Esophagus muscularis mucosa (tissue), 4 donors: Measurements from ENCODE around the gene MOB4. TPM values are rescaled to one million over a fixed set of nuclear protein-coding genes. Genes with fewer than 3 reads are reported as not detected.

Source experiments
- DNase-seq: peaks from one replicate; pipeline ENCODE4 v3.0.0-alpha.2; 2017; ENCODE audit errors: extremely low spot score
- H3K27ac ChIP-seq, 4 donors: fragments of 200-600 bp; sonication (generic); replicated peaks in 1 of 4; 1 replicate in 3 of 4; 2 replicates in 1 of 4; pipeline ENCODE4 v1.5.1; 2016 to 2019; ENCODE audit warnings: mild to moderate bottlenecking in 1 of 4
- H3K27me3 ChIP-seq, 4 donors: fragments of 200-600 bp; sonication (generic); one replicate each; pipeline versions ENCODE4 v1.5.1 to v1.6.0; 2016 to 2019
- H3K36me3 ChIP-seq, 4 donors: fragments of 200-600 bp; sonication (generic); one replicate each; pipeline ENCODE4 v1.5.1; 2016 to 2019
- H3K4me1 ChIP-seq, 4 donors: fragments of 200-600 bp; sonication (generic); one replicate each; pipeline ENCODE4 v1.5.1; 2016 to 2019
- H3K4me3 ChIP-seq, 4 donors: fragments of 200-600 bp; sonication (generic); 1 replicate in 2 of 4; 2 replicates in 2 of 4; pipeline ENCODE4 v1.5.1; 2016 to 2019; ENCODE audit warnings: mild to moderate bottlenecking in 4 of 4, moderate library complexity in 1 of 4
- H3K9me3 ChIP-seq, 4 donors: fragments of 200-600 bp; sonication (generic); 1 replicate in 3 of 4; 2 replicates in 1 of 4; pipeline ENCODE4 v1.5.1; 2016 to 2019
- EP300 ChIP-seq: sonication (generic); formaldehyde crosslinking; IDR thresholded peaks from one replicate; pipeline ENCODE4 v1.6.1; 2017; ENCODE audit warnings: antibody characterized with exemption
- POLR2A ChIP-seq: fragments of 450-650 bp; IDR thresholded peaks from one replicate; pipeline ENCODE4 v1.6.1; 2017; ENCODE audit warnings: antibody characterized with exemption, moderate library complexity, mild to moderate bottlenecking, low read depth
- POLR2AphosphoS5 ChIP-seq, 2 donors: sonication (generic); formaldehyde crosslinking; IDR thresholded peaks; one replicate each; pipeline ENCODE4 v1.6.1; 2017; ENCODE audit warnings: antibody characterized with exemption in 2 of 2
- WGBS: methylation state at CpG from one replicate; pipeline ENCODE4 v1.1.5; 2018; 5-methylcytosine and 5-hydroxymethylcytosine counted together
- intact Hi-C: fragments of 100-400 bp; cut with DNase I; formaldehyde crosslinking; loops from one replicate; pipeline ENCODE4 v1.15.1; 2023
- total RNA-seq, 4 donors: library from RNA; depleted of rRNA; stranded (reverse); fragments of >200 nt; gene quantifications; one replicate each; pipeline versions ENCODE4 v1.1.0 to v1.2.1, GENCODE V29; 2016
- TF ChIP-seq, protein P1 (sequence below), 3 experiments: fragments of 200-600 bp in 2 of 3; fragments of 450-650 bp in 1 of 3; sonication (generic) in 2 of 3; IDR thresholded peaks; one replicate each; pipeline ENCODE4 v1.5.1; 2017 to 2019; ENCODE audit warnings: antibody characterized with exemption in 3 of 3, mild to moderate bottlenecking in 2 of 3, moderate library complexity in 1 of 3

The MOB4 gene
- total RNA-seq, 4 donors from 2014 or later: 26.7 to 43.5 (median 39.3) TPM

GRCh38 chr2:197486175-197486574 lies 29.7 kb upstream of the MOB4 start:
- WGBS: 83% methylated on average over 2 of the region's 2 CpGs
- TF ChIP-seq POLR2AphosphoS5 (IDR thresholded peaks at IDR 0.05) (no peak), POLR2A (no peak), EP300 (no peak)
- TF ChIP-seq, protein P1, sequence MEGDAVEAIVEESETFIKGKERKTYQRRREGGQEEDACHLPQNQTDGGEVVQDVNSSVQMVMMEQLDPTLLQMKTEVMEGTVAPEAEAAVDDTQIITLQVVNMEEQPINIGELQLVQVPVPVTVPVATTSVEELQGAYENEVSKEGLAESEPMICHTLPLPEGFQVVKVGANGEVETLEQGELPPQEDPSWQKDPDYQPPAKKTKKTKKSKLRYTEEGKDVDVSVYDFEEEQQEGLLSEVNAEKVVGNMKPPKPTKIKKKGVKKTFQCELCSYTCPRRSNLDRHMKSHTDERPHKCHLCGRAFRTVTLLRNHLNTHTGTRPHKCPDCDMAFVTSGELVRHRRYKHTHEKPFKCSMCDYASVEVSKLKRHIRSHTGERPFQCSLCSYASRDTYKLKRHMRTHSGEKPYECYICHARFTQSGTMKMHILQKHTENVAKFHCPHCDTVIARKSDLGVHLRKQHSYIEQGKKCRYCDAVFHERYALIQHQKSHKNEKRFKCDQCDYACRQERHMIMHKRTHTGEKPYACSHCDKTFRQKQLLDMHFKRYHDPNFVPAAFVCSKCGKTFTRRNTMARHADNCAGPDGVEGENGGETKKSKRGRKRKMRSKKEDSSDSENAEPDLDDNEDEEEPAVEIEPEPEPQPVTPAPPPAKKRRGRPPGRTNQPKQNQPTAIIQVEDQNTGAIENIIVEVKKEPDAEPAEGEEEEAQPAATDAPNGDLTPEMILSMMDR (IDR thresholded peaks at IDR 0.05): no peak
- intact Hi-C loops: no loop called here
- Histone ChIP-seq H3K27ac (no peak overlapping the region), H3K36me3 (peaks cover 47 to 80% (median 65%) of the 10 kb centered on the region in 4 donors), H3K4me1 (no peaks in the 10 kb centered on the region), H3K4me3 (no peak overlapping the region), H3K27me3 (no peaks in the 10 kb centered on the region), H3K9me3 (peaks cover 0 to 15% (median 6%) of the 10 kb centered on the region in 4 donors)
- DNase-seq: no peak

DNA sequence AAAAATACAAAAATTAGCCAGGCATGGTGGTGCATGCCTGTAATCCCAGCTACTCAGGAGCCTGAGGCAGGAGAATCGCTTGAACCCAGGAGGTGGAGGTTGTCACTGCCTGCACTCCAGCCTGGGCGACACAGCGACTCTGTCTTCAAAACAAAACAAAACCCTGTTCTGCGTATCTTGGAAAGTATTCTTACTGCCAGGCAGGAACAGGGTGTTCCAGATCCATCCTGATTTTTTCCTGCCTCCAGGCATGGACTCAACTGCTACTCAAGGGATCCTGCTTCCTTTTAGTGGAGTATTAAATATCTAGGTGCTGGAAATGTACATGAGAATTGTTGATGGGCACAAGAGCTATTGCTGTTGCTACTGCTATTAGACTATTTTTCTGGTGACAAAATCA lies 28.5 kb upstream of the MOB4 start:
- intact Hi-C loops: no loop called here
- Histone ChIP-seq H3K9me3 (peaks cover 0 to 15% (median 6%) of the 10 kb centered on the region in 4 donors), H3K27me3 (no peaks in the 10 kb centered on the region), H3K27ac (no peak overlapping the region), H3K4me3 (no peak overlapping the region), H3K4me1 (no peaks in the 10 kb centered on the region), H3K36me3 (peaks cover 54 to 84% (median 73%) of the 10 kb centered on the region in 4 donors)
- TF ChIP-seq, protein P1 (IDR thresholded peaks at IDR 0.05): no peak
- no peak for TF ChIP-seq POLR2A
- TF ChIP-seq EP300: no peak
- TF ChIP-seq POLR2AphosphoS5 (IDR thresholded peaks at IDR 0.05): peak in 1 of 2 donors; percentile 21
- DNase-seq: no peak
- 86% methylated on average over 4 of the region's 4 CpGs for WGBS

DNA sequence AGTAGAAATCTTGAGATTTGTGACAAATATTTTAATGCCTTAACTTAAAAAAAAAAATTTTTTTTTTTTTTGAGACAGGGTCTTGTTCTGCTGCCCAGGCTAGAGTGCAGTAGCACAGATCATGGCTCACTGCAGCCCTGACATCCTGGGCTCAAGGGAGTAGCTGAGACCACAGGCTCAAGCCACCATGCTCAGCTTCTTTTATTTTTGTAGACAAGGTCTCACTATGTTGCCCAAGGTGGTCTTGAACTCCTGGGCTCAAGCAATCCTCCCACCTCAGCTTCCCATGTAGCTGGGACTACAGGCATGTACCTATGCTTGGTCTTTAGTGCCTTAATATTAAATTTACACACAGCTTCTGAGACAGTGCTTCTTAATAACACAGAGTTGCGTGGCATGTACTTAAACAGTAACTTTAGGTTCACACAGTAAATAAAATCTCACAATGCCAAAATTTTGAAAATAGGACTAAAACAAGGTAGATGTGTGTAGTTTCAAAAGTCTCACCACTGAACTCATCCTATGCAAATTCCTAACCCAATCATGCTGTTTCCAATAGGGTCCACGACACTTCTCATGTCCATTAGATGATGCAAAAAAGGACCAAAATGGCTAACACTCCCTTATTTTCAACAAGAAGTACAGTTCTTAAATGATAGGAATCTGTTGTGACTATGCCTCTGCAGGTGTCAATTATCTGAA lies 20.3 kb upstream of the MOB4 start:
- Histone ChIP-seq H3K27ac (no peak overlapping the region), H3K27me3 (no peaks in the 10 kb centered on the region), H3K36me3 (peaks cover 29 to 73% (median 64%) of the 10 kb centered on the region in 4 donors), H3K4me1 (peaks cover 20 to 41% (median 32%) of the 10 kb centered on the region in 4 donors), H3K9me3 (no peaks in the 10 kb centered on the region), H3K4me3 (no peak overlapping the region)
- no peak for TF ChIP-seq POLR2AphosphoS5 (IDR thresholded peaks at IDR 0.05)
- no peak for TF ChIP-seq EP300
- TF ChIP-seq POLR2A: no peak
- TF ChIP-seq, protein P1 (IDR thresholded peaks at IDR 0.05): no peak
- intact Hi-C loops: loop anchor here (2.0 kb wide), 1 partner anchor 41 kb away; no protein-coding TSS in a partner anchor
- DNase-seq: no peak
- WGBS: 97% methylated on average over 2 of the region's 2 CpGs

DNA sequence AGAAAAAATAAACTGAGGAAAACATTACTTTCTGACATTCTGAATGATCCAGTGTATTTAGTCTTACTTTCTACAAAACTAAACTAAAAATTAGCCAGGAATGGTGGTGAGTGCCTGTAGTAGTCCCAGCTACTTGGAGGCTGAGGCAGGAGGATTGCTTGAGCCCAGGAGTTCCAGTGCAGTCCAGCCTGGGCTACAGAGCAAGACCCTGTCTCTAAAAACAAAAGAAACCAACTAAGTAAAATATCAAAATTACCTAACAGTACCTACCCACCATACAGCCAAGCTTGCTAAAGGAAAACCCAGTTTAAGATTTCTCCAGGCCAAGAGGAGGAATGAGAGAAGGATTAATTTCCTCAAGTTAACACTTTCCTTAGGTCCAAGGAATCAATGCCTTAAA lies 19.2 kb upstream of the MOB4 start:
- intact Hi-C loops: loop anchor here (2.0 kb wide), 1 partner anchor 42 kb away; no protein-coding TSS in a partner anchor
- H3K4me3 ChIP-seq: no peak overlapping the region
- peaks cover 18 to 63% (median 53%) of the 10 kb centered on the region in 4 donors for H3K36me3 ChIP-seq

More for the DNA sequence above, 19.2 kb upstream of the MOB4 start:
- H3K27ac ChIP-seq: peak overlapping the region in 1 of 4 donors; percentile 1
- no peak for DNase-seq
- no peaks in the 10 kb centered on the region for H3K27me3 ChIP-seq
- peaks cover 25 to 50% (median 40%) of the 10 kb centered on the region in 4 donors for H3K4me1 ChIP-seq
- TF ChIP-seq POLR2AphosphoS5 (IDR thresholded peaks at IDR 0.05): no peak
- TF ChIP-seq EP300: no peak
- no peak for TF ChIP-seq POLR2A
- TF ChIP-seq, protein P1 (IDR thresholded peaks at IDR 0.05): no peak
- H3K9me3 ChIP-seq: no peaks in the 10 kb centered on the region
